B cell (primary cell): ENCODE results near the gene DYNLT4.
"Not testable (repeated sequence)": the region's sequence is repeated elsewhere in the genome, so short reads cannot be mapped to it uniquely, and the experiment has no call there.

Experiments
- EZH2 ChIP-seq: IDR thresholded peaks from 2 replicates; pipeline ENCODE4 v1.6.1; 2012; ENCODE audit warnings: borderline replicate concordance, low read depth, mild to moderate bottlenecking, moderate library complexity, low read length; ENCODE audit not compliant: insufficient read depth, poor library complexity, severe bottlenecking
- TF ChIP-seq, protein P1 (sequence below): fragments of 200-600 bp; IDR thresholded peaks from one replicate; pipeline ENCODE4 v1.8.0; 2022; ENCODE audit warnings: antibody characterized with exemption, mild to moderate bottlenecking

DNA sequence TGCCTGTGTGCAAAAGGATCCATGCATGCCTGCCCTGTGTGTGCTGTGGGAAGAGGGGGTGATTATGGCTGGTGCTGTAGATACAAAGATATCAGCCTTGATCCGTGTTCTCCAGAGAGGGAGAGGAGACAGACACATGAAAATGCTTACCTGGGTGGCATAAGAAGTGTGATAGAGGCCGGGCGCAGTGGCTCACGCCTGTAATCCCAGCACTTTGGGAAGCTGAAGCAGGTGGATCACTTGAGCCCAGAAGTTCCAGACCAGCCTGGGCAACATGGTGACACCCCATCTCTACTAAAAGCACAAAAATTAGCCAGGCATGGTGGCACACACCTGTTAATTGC lies 3.6 kb upstream of the DYNLT4 start:
- TF ChIP-seq, protein P1, sequence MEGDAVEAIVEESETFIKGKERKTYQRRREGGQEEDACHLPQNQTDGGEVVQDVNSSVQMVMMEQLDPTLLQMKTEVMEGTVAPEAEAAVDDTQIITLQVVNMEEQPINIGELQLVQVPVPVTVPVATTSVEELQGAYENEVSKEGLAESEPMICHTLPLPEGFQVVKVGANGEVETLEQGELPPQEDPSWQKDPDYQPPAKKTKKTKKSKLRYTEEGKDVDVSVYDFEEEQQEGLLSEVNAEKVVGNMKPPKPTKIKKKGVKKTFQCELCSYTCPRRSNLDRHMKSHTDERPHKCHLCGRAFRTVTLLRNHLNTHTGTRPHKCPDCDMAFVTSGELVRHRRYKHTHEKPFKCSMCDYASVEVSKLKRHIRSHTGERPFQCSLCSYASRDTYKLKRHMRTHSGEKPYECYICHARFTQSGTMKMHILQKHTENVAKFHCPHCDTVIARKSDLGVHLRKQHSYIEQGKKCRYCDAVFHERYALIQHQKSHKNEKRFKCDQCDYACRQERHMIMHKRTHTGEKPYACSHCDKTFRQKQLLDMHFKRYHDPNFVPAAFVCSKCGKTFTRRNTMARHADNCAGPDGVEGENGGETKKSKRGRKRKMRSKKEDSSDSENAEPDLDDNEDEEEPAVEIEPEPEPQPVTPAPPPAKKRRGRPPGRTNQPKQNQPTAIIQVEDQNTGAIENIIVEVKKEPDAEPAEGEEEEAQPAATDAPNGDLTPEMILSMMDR: not testable (repeated sequence)
- TF ChIP-seq EZH2: not testable (repeated sequence)
